Osteoblast (primary cell): ENCODE results near the gene NELFE. TPM values are rescaled to one million over a fixed set of nuclear protein-coding genes. Genes with fewer than 3 reads are reported as not detected.

Experiments used
- DNase-seq: peaks from one replicate; pipeline ENCODE4 v3.0.0; 2011; ENCODE audit warnings: low spot score, mixed read lengths; ENCODE audit not compliant: insufficient read length; ENCODE audit errors: missing footprints
- H2AFZ ChIP-seq: 2 replicates; pipeline ENCODE4 v1.6.0; 2011; ENCODE audit warnings: mild to moderate bottlenecking, low read length
- H3K27ac ChIP-seq: 2 replicates; pipeline ENCODE4 v1.5.1; 2011; ENCODE audit warnings: mild to moderate bottlenecking, low read depth, low read length, moderate library complexity
- H3K27me3 ChIP-seq: 2 replicates; pipeline ENCODE4 v1.6.0; 2012; ENCODE audit warnings: mild to moderate bottlenecking, control low read depth, inconsistent platforms, low read length, moderate library complexity; ENCODE audit not compliant: insufficient read depth
- H3K36me3 ChIP-seq: 2 replicates; pipeline ENCODE4 v1.5.1; 2011; ENCODE audit warnings: mild to moderate bottlenecking, low read length, control low read depth, moderate library complexity; ENCODE audit not compliant: insufficient read depth
- H3K4me1 ChIP-seq: 2 replicates; pipeline ENCODE4 v1.5.1; 2011; ENCODE audit warnings: mild to moderate bottlenecking, low read length, control low read depth, moderate library complexity; ENCODE audit not compliant: insufficient read depth
- H3K4me2 ChIP-seq: 2 replicates; pipeline ENCODE4 v1.6.0; 2011; ENCODE audit warnings: mild to moderate bottlenecking, low read length; ENCODE audit not compliant: insufficient read depth
- H3K4me3 ChIP-seq: fragments of 200-600 bp; sonication (generic); 3 replicates; pipeline ENCODE4 v1.5.1; 2012; ENCODE audit warnings: mild to moderate bottlenecking, low read length, inconsistent platforms; ENCODE audit not compliant: insufficient read depth
- H3K79me2 ChIP-seq: 2 replicates; pipeline ENCODE4 v1.6.0; 2012; ENCODE audit warnings: mild to moderate bottlenecking, low read length, control low read depth, inconsistent platforms; ENCODE audit not compliant: insufficient read depth
- H3K9me3 ChIP-seq: 2 replicates; pipeline ENCODE4 v1.5.1; 2011; ENCODE audit warnings: low read depth, low read length, control low read depth
- H4K20me1 ChIP-seq: 2 replicates; pipeline ENCODE4 v1.6.0; 2012; ENCODE audit warnings: mild to moderate bottlenecking, low read length, control low read depth; ENCODE audit not compliant: insufficient read depth
- CTCF ChIP-seq: IDR thresholded peaks from 2 replicates; pipeline ENCODE4 v1.5.1; 2011; ENCODE audit warnings: mild to moderate bottlenecking, low read depth, low read length, moderate library complexity; ENCODE audit errors: extremely low read depth
- total RNA-seq: library from RNA; depleted of rRNA; stranded (reverse); fragments of >200 nt; gene quantifications from 2 replicates; pipeline ENCODE4 v1.2.3, GENCODE V29; 2012

The NELFE gene
- total RNA-seq, 1 donor = 86.5 TPM

DNA sequence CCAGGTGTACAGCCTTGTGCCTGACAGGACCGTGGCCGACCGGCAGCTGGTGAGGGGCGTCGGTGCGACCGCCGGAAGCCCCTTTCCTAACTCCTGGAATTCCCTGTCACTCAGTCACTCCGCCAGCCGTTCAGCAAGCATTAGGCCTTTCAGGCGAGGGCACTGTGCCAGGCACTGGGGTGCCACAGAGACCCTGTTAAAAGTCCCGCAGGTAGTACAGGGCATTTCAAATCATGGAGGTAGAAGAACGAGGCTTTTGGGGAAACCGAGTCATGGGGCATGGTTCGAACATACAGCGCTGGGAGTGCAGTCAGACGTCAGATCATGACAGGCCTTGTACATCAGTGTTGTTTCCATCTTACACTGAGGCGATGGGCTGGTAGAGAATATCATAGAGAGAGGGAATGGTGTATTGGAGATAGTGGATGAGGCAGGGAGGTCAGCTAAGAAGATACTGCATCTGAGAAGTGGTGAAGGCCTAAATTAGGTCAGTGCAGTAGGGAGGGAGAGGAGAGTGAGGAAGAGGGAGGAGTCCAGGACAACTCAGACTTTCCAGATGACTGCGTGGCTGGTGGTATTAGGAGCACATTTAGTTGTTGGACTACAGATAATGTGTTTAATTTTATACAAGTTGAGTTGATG, 14.1 kb upstream of the NELFE start:
- Histone ChIP-seq H3K79me2 (peaks cover 53% of the 10 kb centered on the region), H3K27me3 (no peaks in the 10 kb centered on the region), H3K36me3 (peaks cover 24% of the 10 kb centered on the region), H3K4me3 (peak overlapping the region; percentile 91), H2AFZ (peak overlapping the region; percentile 88), H3K4me1 (peaks cover 32% of the 10 kb centered on the region), H3K4me2 (peak overlapping the region; percentile 93), H4K20me1 (peaks cover 4% of the 10 kb centered on the region), H3K27ac (peak overlapping the region; percentile 99), H3K9me3 (no peaks in the 10 kb centered on the region)
- DNase-seq = peak; percentile 90
- no peak for TF ChIP-seq CTCF

DNA sequence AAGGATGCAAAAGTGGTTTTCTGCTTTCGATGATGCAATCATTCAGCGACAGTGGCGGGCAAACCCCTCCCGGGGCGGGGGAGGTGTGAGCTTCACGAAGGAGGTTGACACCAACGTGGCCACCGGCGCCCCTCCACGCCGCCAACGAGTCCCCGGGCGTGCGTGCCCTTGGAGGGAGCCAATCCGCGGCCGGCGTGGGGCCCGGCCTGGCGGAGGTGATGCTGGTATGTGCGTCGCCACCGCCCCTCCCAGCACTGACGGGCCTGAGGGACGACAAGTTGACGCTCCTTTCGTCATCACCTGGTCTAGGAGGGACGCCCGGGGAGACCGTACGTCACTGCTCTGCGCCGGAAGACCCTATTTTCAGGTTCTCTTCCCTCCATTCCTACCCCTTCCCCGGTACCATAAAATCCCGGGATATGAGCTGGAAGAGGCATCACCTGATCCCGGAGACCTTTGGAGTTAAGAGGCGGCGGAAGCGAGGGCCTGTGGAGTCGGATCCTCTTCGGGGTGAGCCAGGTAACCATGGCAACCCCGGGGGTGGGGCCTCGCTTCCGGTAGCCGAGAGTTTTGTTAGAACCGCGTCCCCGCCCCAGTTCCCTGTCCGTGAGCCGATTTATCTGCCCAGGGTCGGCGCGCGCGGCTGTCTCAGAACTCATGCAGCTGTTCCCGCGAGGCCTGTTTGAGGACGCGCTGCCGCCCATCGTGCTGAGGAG, 13.4 kb upstream of the NELFE start, which contains the start of gene DXO:
Gene DXO, minus strand, starts transcription at position 146 of the 716 bp plus-strand sequence. CDS start 463 bp downstream, outside the sequence.
- Histone ChIP-seq H4K20me1 (peaks cover 4% of the 10 kb centered on the region), H3K36me3 (peaks cover 30% of the 10 kb centered on the region), H3K27me3 (no peaks in the 10 kb centered on the region), H3K4me2 (peak within 1 kb of the TSS; percentile 93), H3K9me3 (no peaks in the 10 kb centered on the region), H3K79me2 (peaks cover 59% of the 10 kb centered on the region), H3K27ac (peak within 1 kb of the TSS; percentile 99), H2AFZ (peak within 1 kb of the TSS; percentile 88), H3K4me1 (peaks cover 32% of the 10 kb centered on the region), H3K4me3 (peak within 1 kb of the TSS; percentile 91)
- DNase-seq = peak; percentile 100
- no peak for TF ChIP-seq CTCF

DNA sequence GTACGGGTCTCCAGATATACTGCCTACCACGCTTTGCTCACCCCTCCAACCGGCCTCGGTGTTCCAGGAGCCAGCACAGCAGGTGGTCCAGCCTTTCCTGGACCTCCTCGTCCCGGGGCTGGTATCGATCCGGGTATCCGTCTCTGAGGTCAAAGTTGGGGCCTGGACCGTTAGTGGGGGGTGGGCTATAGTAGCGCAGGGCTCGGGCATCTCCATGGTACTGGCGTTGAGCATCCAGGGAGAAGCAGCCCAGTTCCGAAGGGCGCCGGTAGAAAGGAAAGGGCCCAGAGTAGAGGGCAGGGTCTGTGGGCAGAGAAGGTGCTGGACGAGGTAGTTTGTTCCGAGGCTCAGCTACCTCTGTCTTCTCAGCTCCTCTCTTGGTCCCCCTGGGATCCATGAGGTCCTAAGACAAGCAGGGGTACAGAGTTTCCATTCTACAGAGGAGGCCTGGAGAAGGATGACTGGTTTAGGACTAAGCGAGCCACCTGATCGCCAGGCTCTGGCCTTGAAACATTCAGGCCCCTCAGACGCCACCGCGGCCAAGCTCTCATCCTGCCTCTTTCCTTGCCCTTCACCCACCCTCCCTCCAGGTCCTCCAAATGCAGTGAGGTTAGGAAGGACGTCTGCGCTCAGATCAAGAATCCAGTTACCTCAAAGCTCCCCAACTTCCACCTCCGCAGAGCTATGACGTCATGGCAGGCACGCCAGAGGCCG, 12.7 kb upstream of the NELFE start:
- H3K4me3 ChIP-seq = peak overlapping the region; percentile 91
- peaks cover 32% of the 10 kb centered on the region for H3K4me1 ChIP-seq
- peaks cover 38% of the 10 kb centered on the region for H3K36me3 ChIP-seq
- H2AFZ ChIP-seq = peak overlapping the region; percentile 88
- TF ChIP-seq CTCF = no peak
- peaks cover 4% of the 10 kb centered on the region for H4K20me1 ChIP-seq
- peaks cover 59% of the 10 kb centered on the region for H3K79me2 ChIP-seq
- peak overlapping the region; percentile 93 for H3K4me2 ChIP-seq
- no peaks in the 10 kb centered on the region for H3K27me3 ChIP-seq
- H3K9me3 ChIP-seq = no peaks in the 10 kb centered on the region
- H3K27ac ChIP-seq = peak overlapping the region; percentile 99
- no peak for DNase-seq
